GM10248 (cell line): ENCODE measurements around the gene TOM1L2.

Experiments
- CTCF ChIA-PET: fragments of 300-600 bp; sonication (Branson Sonifier 250); formaldehyde crosslinking; extraction: SDS; loops from one replicate; lab custom pipeline; 2021; ENCODE audit warnings: antibody characterized with exemption; lab: Yijun Ruan, JAX
- POLR2A ChIA-PET: fragments of 350-650 bp; sonication (Branson Sonifier 250); formaldehyde crosslinking; extraction: SDS; loops from one replicate; lab custom pipeline; 2020; ENCODE audit warnings: antibody characterized with exemption; lab: Yijun Ruan, JAX
- DNase-seq: peaks from one replicate; pipeline ENCODE4 v3.0.0; 2012; ENCODE audit errors: extremely low spot score
- TF ChIP-seq, protein P1 (sequence below): IDR thresholded peaks from 2 replicates; pipeline ENCODE4 v1.5.1; 2012; ENCODE audit warnings: mild to moderate bottlenecking, low read depth; ENCODE audit errors: extremely low read depth, missing control alignments, control extremely low read depth

TOM1L2 gene

DNA sequence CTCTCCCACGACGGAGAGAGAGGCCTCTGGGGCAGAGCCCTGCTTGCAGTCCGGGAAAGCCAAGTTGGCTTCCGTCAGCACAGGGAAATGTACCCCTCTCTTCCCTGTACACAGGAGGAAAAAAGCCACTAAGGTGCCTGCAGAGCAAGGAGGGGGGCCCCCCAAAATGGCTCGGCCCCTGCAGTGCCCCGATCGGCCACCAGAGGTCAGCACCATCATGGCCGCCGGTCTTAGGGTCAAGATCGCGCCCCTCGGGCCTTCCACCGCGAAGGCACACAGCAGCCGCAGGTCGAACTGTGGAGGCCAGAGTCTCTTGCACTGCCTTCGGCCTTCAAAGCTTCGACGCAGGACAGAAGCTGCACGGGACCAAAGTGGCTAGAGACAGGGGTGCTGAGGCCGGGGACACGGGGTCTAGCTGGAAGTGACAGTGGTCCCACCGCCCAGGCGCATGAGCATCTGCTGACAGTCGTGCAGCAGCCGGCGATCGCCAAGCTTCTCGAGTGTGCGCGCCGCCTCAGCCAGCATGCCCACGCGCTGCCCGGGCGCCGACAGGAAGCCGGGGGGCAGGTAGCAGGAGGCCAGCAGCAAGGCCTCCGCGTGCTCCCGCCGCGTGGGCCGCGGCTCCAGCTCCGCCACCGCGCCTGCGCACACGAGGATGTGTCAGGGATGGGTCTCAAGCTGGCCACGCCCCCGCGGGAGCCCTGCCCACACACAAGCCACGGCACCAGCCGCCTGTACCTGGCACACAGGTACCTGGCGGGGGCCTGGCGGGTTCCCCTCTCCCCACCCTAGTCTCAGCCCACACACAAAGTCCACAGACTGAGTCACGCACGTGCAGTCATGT lies 159.8 kb downstream of the TOM1L2 start:
- POLR2A ChIA-PET, result no interaction called here
- CTCF ChIA-PET, result interaction anchor here (0.6 to 7.7 kb wide), 29 partner anchors 8 to 221 kb away, joined by 3 to 93 read pairs (median 6); no protein-coding TSS in a partner anchor
- TF ChIP-seq, protein P1, sequence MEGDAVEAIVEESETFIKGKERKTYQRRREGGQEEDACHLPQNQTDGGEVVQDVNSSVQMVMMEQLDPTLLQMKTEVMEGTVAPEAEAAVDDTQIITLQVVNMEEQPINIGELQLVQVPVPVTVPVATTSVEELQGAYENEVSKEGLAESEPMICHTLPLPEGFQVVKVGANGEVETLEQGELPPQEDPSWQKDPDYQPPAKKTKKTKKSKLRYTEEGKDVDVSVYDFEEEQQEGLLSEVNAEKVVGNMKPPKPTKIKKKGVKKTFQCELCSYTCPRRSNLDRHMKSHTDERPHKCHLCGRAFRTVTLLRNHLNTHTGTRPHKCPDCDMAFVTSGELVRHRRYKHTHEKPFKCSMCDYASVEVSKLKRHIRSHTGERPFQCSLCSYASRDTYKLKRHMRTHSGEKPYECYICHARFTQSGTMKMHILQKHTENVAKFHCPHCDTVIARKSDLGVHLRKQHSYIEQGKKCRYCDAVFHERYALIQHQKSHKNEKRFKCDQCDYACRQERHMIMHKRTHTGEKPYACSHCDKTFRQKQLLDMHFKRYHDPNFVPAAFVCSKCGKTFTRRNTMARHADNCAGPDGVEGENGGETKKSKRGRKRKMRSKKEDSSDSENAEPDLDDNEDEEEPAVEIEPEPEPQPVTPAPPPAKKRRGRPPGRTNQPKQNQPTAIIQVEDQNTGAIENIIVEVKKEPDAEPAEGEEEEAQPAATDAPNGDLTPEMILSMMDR, result peak; percentile 99
- DNase-seq, result peak; percentile 88

DNA sequence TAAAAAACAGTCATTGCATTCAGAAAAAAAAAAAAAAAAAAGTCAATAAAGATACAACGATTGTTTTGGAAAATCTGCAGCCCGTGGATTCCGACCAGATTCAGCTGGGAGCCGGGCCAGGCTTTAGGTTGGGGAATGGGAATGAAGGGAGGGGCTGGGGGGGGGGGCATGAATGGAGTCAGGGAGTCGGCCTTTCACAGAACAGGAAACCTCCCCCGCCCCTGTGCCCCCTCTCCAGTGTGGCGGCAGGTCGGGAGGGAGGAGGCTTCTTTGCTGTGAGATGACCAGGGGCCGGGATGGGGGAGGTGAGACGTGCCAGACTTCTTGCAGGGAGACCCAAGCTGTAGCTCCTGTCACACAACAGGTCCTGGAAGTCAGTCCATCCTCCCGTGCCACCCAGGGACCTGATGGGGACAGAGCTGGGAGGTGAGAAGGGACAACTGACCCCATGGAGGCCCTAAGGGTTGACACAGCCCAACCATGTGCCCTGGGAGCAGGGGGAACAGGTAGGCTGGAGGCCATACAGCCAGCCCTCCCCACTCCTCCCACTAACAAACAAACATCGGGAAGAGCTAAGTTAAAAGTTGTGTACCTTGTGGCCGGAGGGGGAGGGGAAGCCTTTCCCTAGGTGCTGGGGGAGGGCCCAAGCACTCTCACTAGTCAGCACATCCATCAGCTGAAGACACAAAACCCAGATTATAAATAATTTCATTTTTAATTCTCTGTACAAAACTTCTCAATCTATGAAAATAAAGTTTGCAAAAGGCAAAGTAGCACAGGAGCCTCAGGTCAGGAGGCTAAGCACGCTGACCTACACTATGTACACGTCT lies 160.6 kb downstream of the TOM1L2 start:
- TF ChIP-seq, protein P1, result no peak
- POLR2A ChIA-PET, result no interaction called here
- CTCF ChIA-PET, result interaction anchor here (0.6 to 7.7 kb wide), 33 partner anchors 9 to 222 kb away, joined by 3 to 93 read pairs (median 5); partner anchors contain the start of genes DRC3 and TOM1L2
- DNase-seq, result no peak

DNA sequence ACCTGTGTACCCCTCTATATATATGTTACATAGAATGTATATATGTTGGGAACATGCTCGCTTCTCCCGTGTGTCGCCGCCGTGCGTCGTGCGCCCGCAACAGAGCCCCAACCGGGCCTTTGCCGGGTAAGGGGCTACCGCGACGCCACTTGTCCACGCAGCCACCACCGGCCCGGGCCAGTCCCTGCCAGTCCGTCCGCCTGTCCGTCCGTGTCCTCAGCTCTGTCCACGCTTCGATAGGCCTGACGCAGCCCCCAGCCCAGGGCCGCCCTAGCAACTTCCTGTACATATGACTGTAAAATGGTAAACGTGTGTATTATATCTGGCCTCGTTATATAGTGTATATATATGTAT lies 161.3 kb downstream of the TOM1L2 start:
- TF ChIP-seq, protein P1, result no peak
- ChIA-PET CTCF (interaction anchor here (0.9 to 7.7 kb wide), 14 partner anchors 10 to 223 kb away, joined by 3 to 93 read pairs (median 10); no protein-coding TSS in a partner anchor), POLR2A (no interaction called here)
- DNase-seq, result no peak

DNA sequence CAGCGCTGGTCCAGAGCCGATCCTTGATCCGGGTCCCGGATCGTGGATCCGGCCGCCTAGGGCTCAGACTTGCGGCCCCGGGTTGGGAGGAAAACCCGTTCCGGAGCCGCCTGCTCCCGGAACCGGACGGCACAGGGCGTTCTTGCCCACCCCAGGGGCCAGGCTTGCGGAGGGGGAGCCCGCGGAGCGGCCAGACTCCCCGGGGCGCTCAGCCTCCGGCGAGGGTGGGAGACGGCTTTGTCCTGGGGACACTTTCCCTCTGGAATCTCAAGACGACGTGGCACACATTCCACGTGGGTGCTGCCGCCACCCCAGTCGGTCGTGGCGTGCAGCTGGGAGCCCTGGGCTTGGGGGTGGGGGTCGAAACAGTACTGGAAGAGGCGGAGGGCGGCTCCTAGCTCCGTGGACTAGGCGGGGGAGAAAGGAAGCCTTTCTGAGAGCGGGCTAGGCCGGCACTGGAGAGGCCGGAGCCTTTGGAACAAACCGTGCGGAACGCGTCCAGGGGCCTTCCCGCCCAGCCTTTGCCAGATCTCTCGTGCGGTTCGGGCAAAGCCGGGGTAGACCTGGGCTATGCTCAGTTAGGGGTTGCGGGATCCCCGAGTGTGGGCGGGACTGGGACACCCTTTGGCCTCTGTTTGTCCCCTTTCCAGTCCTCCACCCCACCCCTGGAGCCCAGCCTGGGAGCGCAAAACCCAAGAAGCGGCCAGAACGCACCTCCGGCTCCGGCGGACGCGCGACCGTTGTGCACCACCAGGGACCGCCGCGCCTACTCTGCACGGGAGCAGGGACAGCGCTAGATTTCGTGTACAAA lies 161.9 kb downstream of the TOM1L2 start:
- DNase-seq, result no peak
- ChIA-PET CTCF (interaction anchor here (1.1 to 7.7 kb wide), 7 partner anchors 8 to 223 kb away, joined by 3 to 93 read pairs (median 17); no protein-coding TSS in a partner anchor), POLR2A (no interaction called here)
- TF ChIP-seq, protein P1, result no peak

DNA sequence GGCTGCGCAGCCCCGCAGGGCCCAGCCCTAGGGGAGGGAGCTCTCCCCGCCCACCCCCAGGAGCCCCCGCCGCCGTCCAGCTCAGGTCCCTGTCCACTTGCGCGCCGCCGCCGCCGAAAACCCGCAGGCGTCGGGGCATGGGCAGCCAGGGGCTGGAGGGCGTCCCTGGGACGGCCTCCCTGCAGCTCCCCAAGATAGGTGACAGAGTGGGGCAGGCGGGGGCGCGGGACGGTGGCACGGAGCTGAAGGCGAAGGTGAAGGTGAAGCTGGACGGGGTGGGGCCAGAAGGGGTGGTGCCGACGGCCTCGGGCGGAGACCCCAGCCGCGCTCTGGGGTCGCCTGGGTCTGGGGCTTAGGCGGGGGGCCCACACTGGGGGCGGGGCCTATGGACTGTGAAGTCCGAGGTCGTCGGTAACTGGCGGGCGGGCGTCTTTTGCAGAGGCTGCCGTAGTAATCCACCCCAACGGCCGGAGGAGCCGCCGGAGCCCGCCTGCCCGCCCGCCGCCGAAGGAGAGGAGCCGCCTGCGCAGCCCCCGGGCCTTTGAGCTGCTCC lies 162.6 kb downstream of the TOM1L2 start:
- CTCF ChIA-PET, result interaction anchor here (0.9 to 7.7 kb wide), 6 partner anchors 8 to 110 kb away, joined by 3 to 93 read pairs (median 4); no protein-coding TSS in a partner anchor
- POLR2A ChIA-PET, result no interaction called here

More for the DNA sequence above, 162.6 kb downstream of the TOM1L2 start:
- DNase-seq, result no peak
- TF ChIP-seq, protein P1, result no peak
